Upper lobe of left lung (tissue), 4 donors: ENCODE results near the gene GPR180.

Source experiments
- CTCF ChIP-seq, 6 experiments: fragments of 450-650 bp in 4 of 6; fragments of 200-600 bp in 2 of 6; sonication (generic) in 2 of 6; IDR thresholded peaks; one replicate each; pipeline ENCODE4 v1.5.1; 2016 to 2019; ENCODE audit warnings: antibody characterized with exemption in 6 of 6
- POLR2AphosphoS5 ChIP-seq, 2 donors: sonication (generic); formaldehyde crosslinking; IDR thresholded peaks; one replicate each; pipeline ENCODE4 v1.5.1; 2017; ENCODE audit warnings: antibody characterized with exemption in 2 of 2

DNA sequence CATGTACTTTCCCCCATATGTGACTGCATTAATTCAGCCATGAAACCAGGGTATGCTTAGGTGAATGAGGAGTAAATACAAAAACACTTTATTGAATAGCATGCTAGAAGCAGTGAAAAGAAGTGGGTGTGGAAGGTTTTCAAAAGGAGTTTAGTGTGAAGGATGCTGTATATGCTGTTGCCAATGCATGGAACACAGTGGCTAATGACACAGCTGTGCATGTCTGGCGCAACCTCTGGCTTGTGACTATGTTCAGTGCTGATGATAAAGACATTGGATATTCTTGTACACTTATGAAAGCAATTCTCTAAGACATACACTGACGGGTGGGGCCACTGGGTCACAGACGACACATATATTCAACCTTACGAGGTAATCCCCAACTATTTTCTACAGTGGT is 55.5 kb downstream of the GPR180 start:
- TF ChIP-seq POLR2AphosphoS5 (IDR thresholded peaks at IDR 0.05) (no peak), CTCF (IDR thresholded peaks at IDR 0.05) (no peak)
